ENCODE data around the gene KCNK5.

Gene KCNK5

DNA sequence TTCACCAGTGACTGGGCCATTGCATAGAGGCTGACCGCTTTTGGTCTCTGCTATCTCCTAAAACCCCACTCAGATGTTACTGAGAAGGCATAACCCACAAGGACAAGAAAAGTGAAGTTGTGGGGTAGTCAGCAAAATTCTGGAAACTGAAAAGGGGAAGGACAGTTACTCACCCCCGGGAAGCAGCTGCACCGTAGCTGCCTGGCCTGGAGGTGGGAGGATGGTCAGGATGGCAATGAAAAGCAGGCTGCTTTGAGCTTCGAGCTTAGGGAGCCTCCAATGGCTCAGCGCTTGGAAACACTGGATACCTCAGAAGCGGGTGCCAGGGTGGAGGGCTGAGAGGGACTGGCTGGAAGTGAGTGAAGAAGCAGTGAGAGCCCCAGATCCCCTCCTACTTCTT is 56.0 kb downstream of the KCNK5 start:
- TF ChIP-seq CTCF (IDR thresholded peaks at IDR 0.05), result no peak
- TF ChIP-seq ZFX (IDR thresholded peaks at IDR 0.05; ENCODE audit: borderline replicate concordance), result no peak

DNA sequence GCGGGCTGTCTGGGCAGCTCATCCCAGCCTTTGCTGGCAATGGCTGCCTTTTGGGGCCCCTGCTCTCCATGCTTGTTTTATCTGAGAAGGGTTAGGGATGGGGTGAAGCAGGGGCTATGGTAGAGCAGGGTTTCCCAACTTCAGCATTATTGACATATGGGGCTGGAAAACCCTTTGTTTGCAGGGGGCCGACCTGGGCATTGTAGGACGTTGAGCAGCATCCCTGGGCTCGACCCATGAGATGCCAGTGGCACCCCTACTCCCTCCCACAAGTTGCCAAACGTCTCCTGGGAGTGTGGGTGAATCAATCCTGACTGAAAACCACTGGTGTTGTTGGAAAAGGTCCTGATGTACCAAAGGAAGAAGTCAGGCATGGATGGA is 56.9 kb downstream of the KCNK5 start:
- H3K27ac ChIP-seq, result no peak overlapping the region
- TF ChIP-seq CTCF (IDR thresholded peaks at IDR 0.05) (no peak), ZFX (IDR thresholded peaks at IDR 0.05; ENCODE audit: borderline replicate concordance) (no peak)

More for the DNA sequence above, 56.0 kb downstream of the KCNK5 start:
- H3K27ac ChIP-seq, result no peak overlapping the region

- H3K27ac ChIP-seq, result no peak overlapping the region
- no peak for TF ChIP-seq ZFX (IDR thresholded peaks at IDR 0.05; ENCODE audit: borderline replicate concordance)
- TF ChIP-seq CTCF (IDR thresholded peaks at IDR 0.05), result no peak
Observed at GRCh38 chr6:39171489-39172376, 57.5 kb downstream of the KCNK5 start.

- no peak overlapping the region for H3K27ac ChIP-seq
- no peak for TF ChIP-seq CTCF (IDR thresholded peaks at IDR 0.05)
- no peak for TF ChIP-seq ZFX (IDR thresholded peaks at IDR 0.05; ENCODE audit: borderline replicate concordance)
Observed at GRCh38 chr6:39170860-39171259, 58.4 kb downstream of the KCNK5 start.

DNA sequence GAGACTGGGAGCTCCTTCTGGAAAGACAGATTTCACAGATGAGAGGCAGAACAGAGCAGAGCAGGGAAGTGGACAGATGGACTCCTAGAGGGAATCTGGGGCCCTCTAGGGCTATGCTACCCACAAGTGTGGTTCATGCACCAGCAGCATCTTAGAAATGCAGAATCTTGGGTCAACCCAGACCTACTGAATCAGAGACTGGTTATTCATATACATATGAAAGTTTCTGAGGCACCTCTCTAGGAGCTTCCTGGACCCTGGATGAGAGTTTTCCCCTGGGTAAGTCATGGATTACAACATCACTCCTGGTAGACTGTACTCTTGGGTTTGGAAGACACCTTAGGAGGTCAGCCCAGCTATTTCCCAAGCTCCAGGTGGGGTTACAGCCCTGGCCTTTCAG is 58.9 kb downstream of the KCNK5 start:
- H3K27ac ChIP-seq, result no peak overlapping the region
- no peak for TF ChIP-seq CTCF (IDR thresholded peaks at IDR 0.05)
- TF ChIP-seq ZFX (IDR thresholded peaks at IDR 0.05; ENCODE audit: borderline replicate concordance), result no peak

DNA sequence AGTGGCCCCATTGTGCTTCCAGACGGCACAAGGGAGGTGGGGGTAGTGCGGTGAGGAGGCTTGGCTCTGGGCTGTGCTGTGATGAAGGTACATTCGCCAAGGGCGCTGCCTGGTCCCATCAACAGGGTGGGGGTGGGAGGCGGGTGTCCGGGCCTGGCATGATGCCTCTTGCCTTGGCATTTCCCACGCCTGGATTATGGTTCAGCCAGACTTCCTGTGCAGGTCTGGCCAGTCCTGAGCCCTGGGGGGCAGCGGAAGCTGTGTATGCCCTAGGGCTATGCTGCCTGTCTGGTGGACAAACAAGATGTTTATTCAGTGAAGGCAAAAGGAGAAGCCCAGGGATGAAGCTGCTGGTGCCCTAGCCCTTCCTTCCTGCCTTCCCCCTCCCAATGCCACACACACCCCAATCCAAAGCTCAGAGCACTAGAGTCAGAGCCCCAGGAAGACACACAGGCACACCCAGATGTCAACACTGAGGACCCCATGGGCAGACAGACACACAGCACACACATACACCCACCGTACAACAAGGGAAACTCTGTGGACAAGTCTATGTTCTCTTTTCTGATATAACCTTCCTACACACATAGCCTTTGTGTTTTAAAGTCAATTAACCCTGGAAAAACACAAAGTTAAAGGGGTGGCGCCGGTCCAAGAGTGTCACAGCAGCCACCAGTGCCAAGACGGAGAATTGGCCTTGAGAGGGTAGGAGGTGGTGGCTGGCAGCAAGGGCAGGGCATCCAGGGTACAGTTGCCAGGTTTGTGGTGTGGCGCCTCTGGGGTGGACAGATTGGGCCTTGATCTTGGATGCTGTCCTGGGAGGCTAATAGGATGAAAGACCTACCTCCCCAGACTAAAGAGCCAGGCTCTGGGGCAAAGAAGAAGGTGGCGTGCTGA is 59.6 kb downstream of the KCNK5 start:
- no peak overlapping the region for H3K27ac ChIP-seq
- TF ChIP-seq CTCF (IDR thresholded peaks at IDR 0.05), result no peak
- no peak for TF ChIP-seq ZFX (IDR thresholded peaks at IDR 0.05; ENCODE audit: borderline replicate concordance)
